WTC11 (cell line): ENCODE data around the gene S100A5. TPM values are rescaled to one million over a fixed set of nuclear protein-coding genes. Genes with fewer than 3 reads are reported as not detected.
"Not testable (repeated sequence)": the region's sequence is repeated elsewhere in the genome, so short reads cannot be mapped to it uniquely, and the experiment has no call there.

ENCODE experiments used
- ATAC-seq: fragments of 200-7000 bp; cut with Tn5 transposase; 2 replicates; pipeline ENCODE4 v1.10.0; 2021; ENCODE audit warnings: mild to moderate bottlenecking, moderate library complexity
- CTCF ChIA-PET: fragments of 300-600 bp; sonication (Branson Sonifier 250); formaldehyde crosslinking; loops from one replicate; lab custom pipeline; 2021; ENCODE audit warnings: antibody characterized with exemption; lab: Charles Lee
- POLR2A ChIA-PET: fragments of 350-600 bp; sonication (Branson Sonifier 250); formaldehyde crosslinking; loops from one replicate; lab custom pipeline; 2021; ENCODE audit warnings: antibody characterized with exemption; lab: Charles Lee
- DNase-seq: peaks from one replicate; pipeline ENCODE4 v3.0.0; 2021; ENCODE audit warnings: low spot score
- H3K27ac Mint-ChIP-seq: 2 replicates; pipeline ENCODE4 v1.8.0; 2021; ENCODE audit warnings: mixed read lengths
- H3K27me3 Mint-ChIP-seq: 2 replicates; pipeline ENCODE4 v1.8.0; 2021; ENCODE audit warnings: low read depth, mild to moderate bottlenecking, moderate library complexity, mixed read lengths
- H3K36me3 Mint-ChIP-seq: 2 replicates; pipeline ENCODE4 v1.8.0; 2021; ENCODE audit warnings: mixed read lengths
- H3K4me1 Mint-ChIP-seq: 2 replicates; pipeline ENCODE4 v1.8.0; 2022; ENCODE audit warnings: mixed read lengths
- H3K4me3 Mint-ChIP-seq: 2 replicates; pipeline ENCODE4 v1.8.0; 2021; ENCODE audit warnings: mild to moderate bottlenecking, moderate library complexity, mixed read lengths
- H3K9me3 Mint-ChIP-seq: 2 replicates; pipeline ENCODE4 v1.8.0; 2021; ENCODE audit warnings: mixed read lengths
- ATF1 ChIP-seq: sonication (generic); formaldehyde crosslinking; IDR thresholded peaks from 2 replicates; pipeline ENCODE4 v1.8.1; 2023; ENCODE audit warnings: mild to moderate bottlenecking, moderate library complexity, missing genetic modification reagents
- CREM ChIP-seq: sonication (generic); formaldehyde crosslinking; IDR thresholded peaks from 2 replicates; pipeline ENCODE4 v1.8.1; 2022; ENCODE audit warnings: mild to moderate bottlenecking, missing genetic modification reagents, moderate library complexity
- EMX1 ChIP-seq: fragments of 250-450 bp; sonication (Bioruptor Pico); IDR thresholded peaks from 2 replicates; pipeline ENCODE4 v1.8.0; 2021; ENCODE audit warnings: mild to moderate bottlenecking
- ETV6 ChIP-seq: sonication (generic); formaldehyde crosslinking; IDR thresholded peaks from 2 replicates; pipeline ENCODE4 v1.8.1; 2022; ENCODE audit warnings: mild to moderate bottlenecking, missing genetic modification reagents
- GTF2I ChIP-seq: fragments of 250-450 bp; sonication (Bioruptor Pico); conservative IDR thresholded peaks from 2 replicates; pipeline ENCODE4 v1.4.0; 2021; ENCODE audit warnings: mild to moderate bottlenecking
- KAT7 ChIP-seq: sonication (generic); formaldehyde crosslinking; IDR thresholded peaks from 2 replicates; pipeline ENCODE4 v1.8.1; 2023; ENCODE audit warnings: missing genetic modification reagents, mild to moderate bottlenecking, borderline replicate concordance
- SMAD3 ChIP-seq: sonication (generic); formaldehyde crosslinking; IDR thresholded peaks from 2 replicates; pipeline ENCODE4 v1.8.0; 2022; ENCODE audit warnings: missing genetic modification reagents, mild to moderate bottlenecking, borderline replicate concordance
- SP1 ChIP-seq: sonication (generic); formaldehyde crosslinking; conservative IDR thresholded peaks from 2 replicates; pipeline ENCODE4 v1.8.1; 2022; ENCODE audit warnings: missing genetic modification reagents
- ZNF138 ChIP-seq: sonication (generic); formaldehyde crosslinking; conservative IDR thresholded peaks from 2 replicates; pipeline ENCODE4 v1.8.1; 2022; ENCODE audit warnings: mild to moderate bottlenecking, moderate library complexity, missing genetic modification reagents
- ZNF232 ChIP-seq: sonication (generic); formaldehyde crosslinking; IDR thresholded peaks from 2 replicates; pipeline ENCODE4 v1.8.0; 2022; ENCODE audit warnings: mild to moderate bottlenecking, missing genetic modification reagents
- total RNA-seq: library from RNA; stranded (reverse); gene quantifications from 3 replicates; pipeline ENCODE4 v1.2.3, GENCODE V29; 2021
- TF ChIP-seq, protein P1 (sequence below): sonication (generic); formaldehyde crosslinking; conservative IDR thresholded peaks from 2 replicates; pipeline ENCODE4 v1.8.1; 2023; ENCODE audit warnings: mild to moderate bottlenecking, low read depth, missing genetic modification reagents, moderate library complexity
- TF ChIP-seq, protein P2 (sequence below): sonication (generic); formaldehyde crosslinking; IDR thresholded peaks from 2 replicates; pipeline ENCODE4 v1.8.1; 2022; ENCODE audit warnings: missing genetic modification reagents, borderline replicate concordance
- TF ChIP-seq, protein P3 (sequence below): sonication (generic); formaldehyde crosslinking; IDR thresholded peaks from 2 replicates; pipeline ENCODE4 v1.8.1; 2022; ENCODE audit warnings: low read depth, missing genetic modification reagents, borderline replicate concordance
- TF ChIP-seq, protein P4 (sequence below): sonication (generic); formaldehyde crosslinking; IDR thresholded peaks from 2 replicates; pipeline ENCODE4 v1.8.0; 2023; ENCODE audit warnings: mild to moderate bottlenecking, missing genetic modification reagents
- TF ChIP-seq, protein P5 (sequence below): fragments of 250-450 bp; sonication (Bioruptor Pico); IDR thresholded peaks from 2 replicates; pipeline ENCODE4 v1.9.0; 2021; ENCODE audit warnings: mild to moderate bottlenecking
- TF ChIP-seq, protein P6 (sequence below): sonication (generic); formaldehyde crosslinking; IDR thresholded peaks from 2 replicates; pipeline ENCODE4 v1.8.0; 2022; ENCODE audit warnings: missing genetic modification reagents
- TF ChIP-seq, protein P7 (sequence below): sonication (generic); formaldehyde crosslinking; IDR thresholded peaks from 2 replicates; pipeline ENCODE4 v1.8.1; 2022; ENCODE audit warnings: mild to moderate bottlenecking, moderate library complexity, missing genetic modification reagents
- TF ChIP-seq, protein P8 (sequence below): sonication (generic); formaldehyde crosslinking; IDR thresholded peaks from 2 replicates; pipeline ENCODE4 v1.8.1; 2023; ENCODE audit warnings: mild to moderate bottlenecking, missing genetic modification reagents

S100A5 gene
- total RNA-seq, 1 experiment from 2014 or later: not detected

DNA sequence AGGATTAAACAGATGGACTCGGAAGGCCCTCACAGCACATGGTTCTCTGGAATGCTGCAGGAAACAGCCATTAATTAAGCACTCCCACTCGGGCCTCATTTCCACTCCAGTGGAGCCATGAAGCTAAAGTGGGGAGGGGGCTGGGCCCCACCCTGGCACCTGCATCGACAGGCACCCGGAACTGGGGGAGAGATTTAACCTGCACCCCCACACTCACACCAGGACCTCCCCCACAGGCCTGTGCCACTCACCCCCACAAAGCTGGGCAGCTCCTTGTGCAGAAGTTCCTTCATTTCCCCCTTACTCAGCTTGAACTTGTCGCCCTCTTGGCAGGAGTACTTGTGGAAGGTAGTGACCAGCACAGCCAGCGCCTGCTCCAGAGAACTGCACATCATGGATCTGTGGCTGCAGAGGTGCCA is 22.8 kb upstream of the S100A5 start (continued):
- TF ChIP-seq, protein P1, sequence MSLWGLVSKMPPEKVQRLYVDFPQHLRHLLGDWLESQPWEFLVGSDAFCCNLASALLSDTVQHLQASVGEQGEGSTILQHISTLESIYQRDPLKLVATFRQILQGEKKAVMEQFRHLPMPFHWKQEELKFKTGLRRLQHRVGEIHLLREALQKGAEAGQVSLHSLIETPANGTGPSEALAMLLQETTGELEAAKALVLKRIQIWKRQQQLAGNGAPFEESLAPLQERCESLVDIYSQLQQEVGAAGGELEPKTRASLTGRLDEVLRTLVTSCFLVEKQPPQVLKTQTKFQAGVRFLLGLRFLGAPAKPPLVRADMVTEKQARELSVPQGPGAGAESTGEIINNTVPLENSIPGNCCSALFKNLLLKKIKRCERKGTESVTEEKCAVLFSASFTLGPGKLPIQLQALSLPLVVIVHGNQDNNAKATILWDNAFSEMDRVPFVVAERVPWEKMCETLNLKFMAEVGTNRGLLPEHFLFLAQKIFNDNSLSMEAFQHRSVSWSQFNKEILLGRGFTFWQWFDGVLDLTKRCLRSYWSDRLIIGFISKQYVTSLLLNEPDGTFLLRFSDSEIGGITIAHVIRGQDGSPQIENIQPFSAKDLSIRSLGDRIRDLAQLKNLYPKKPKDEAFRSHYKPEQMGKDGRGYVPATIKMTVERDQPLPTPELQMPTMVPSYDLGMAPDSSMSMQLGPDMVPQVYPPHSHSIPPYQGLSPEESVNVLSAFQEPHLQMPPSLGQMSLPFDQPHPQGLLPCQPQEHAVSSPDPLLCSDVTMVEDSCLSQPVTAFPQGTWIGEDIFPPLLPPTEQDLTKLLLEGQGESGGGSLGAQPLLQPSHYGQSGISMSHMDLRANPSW (CRISPR knock-in tag): no peak
- TF ChIP-seq, protein P2, sequence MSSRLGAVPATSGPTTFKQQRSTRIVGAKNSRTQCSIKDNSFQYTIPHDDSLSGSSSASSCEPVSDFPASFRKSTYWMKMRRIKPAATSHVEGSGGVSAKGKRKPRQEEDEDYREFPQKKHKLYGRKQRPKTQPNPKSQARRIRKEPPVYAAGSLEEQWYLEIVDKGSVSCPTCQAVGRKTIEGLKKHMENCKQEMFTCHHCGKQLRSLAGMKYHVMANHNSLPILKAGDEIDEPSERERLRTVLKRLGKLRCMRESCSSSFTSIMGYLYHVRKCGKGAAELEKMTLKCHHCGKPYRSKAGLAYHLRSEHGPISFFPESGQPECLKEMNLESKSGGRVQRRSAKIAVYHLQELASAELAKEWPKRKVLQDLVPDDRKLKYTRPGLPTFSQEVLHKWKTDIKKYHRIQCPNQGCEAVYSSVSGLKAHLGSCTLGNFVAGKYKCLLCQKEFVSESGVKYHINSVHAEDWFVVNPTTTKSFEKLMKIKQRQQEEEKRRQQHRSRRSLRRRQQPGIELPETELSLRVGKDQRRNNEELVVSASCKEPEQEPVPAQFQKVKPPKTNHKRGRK (CRISPR knock-in tag): no peak
- TF ChIP-seq ETV6 (CRISPR knock-in tag) (no peak), GTF2I (CRISPR knock-in tag) (no peak), EMX1 (CRISPR knock-in tag) (no peak), ZNF232 (no peak), ZNF138 (no peak), SP1 (CRISPR knock-in tag) (no peak), KAT7 (CRISPR knock-in tag) (no peak)

DNA sequence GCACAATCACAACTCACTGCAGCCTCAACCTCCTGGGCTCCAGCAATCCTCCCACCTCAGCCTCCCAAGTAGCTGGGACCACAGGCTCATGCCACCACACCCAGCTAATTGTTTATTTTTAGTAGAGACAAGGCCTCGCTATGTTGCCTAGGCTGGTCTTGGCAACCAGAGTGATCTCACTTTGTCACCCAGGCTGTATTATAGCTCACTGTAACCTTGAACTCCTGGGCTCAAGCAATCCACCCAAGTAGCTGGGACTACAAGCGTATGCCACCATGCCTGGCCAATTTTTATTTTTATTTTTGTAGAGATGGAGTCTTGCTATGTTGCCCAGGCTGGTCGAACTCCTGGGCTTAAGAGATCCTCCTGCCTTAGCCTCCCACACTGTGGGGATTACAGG is 21.3 kb upstream of the S100A5 start:
- H3K36me3 Mint-ChIP-seq, ATAC-seq, H3K9me3 Mint-ChIP-seq, DNase-seq, H3K4me3 Mint-ChIP-seq, POLR2A ChIA-PET, H3K27ac Mint-ChIP-seq, H3K27me3 Mint-ChIP-seq: not testable (repeated sequence)
- H3K4me1 Mint-ChIP-seq: peaks cover 14% of the 10 kb centered on the region
- CTCF ChIA-PET: interaction anchor here (1.0 to 3.9 kb wide), 5 partner anchors 10 to 66 kb away, joined by 4 to 28 read pairs (median 7); partner anchors contain the start of genes S100A1, S100A13 and S100A6

DNA sequence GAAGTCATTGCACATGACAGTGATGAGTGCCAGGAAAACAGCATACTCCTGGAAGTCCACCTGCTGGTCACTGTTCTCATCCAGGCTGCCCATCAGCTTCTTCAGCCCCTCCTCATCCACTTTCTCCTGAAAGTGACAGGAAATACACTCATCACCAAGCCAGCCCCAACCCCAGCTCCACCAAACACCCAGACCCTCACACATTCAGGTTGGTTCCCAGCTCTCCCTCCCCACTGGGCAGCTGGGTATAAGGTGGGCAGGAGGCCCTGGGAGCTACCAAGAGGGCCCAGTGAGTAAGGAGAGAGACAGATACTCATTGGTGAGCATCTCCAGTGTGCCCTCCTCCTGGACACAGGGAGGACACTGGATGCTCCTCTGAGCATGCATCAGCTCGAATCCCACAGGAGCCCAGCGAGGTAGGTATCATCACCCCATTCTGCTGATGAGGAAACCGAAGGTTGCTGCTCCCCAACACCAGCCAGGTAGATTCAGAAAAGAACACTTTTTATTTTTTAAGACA is 20.8 kb upstream of the S100A5 start:
- Mint-ChIP-seq H3K4me3 (no peak overlapping the region), H3K9me3 (no peaks in the 10 kb centered on the region), H3K27me3 (no peaks in the 10 kb centered on the region; the same call in 1 of the 2 replicates), H3K27ac (no peak overlapping the region), H3K36me3 (no peaks in the 10 kb centered on the region), H3K4me1 (peaks cover 9% of the 10 kb centered on the region)
- no peak for DNase-seq
- ChIA-PET CTCF (interaction anchor here (0.7 to 3.9 kb wide), 8 partner anchors 9 to 208 kb away, joined by 3 to 28 read pairs (median 6); partner anchors contain the start of genes S100A1, S100A13 and S100A6), POLR2A (no interaction called here)
- no peak for ATAC-seq
- TF ChIP-seq, protein P3, sequence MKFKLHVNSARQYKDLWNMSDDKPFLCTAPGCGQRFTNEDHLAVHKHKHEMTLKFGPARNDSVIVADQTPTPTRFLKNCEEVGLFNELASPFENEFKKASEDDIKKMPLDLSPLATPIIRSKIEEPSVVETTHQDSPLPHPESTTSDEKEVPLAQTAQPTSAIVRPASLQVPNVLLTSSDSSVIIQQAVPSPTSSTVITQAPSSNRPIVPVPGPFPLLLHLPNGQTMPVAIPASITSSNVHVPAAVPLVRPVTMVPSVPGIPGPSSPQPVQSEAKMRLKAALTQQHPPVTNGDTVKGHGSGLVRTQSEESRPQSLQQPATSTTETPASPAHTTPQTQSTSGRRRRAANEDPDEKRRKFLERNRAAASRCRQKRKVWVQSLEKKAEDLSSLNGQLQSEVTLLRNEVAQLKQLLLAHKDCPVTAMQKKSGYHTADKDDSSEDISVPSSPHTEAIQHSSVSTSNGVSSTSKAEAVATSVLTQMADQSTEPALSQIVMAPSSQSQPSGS: no peak
- TF ChIP-seq, protein P4, sequence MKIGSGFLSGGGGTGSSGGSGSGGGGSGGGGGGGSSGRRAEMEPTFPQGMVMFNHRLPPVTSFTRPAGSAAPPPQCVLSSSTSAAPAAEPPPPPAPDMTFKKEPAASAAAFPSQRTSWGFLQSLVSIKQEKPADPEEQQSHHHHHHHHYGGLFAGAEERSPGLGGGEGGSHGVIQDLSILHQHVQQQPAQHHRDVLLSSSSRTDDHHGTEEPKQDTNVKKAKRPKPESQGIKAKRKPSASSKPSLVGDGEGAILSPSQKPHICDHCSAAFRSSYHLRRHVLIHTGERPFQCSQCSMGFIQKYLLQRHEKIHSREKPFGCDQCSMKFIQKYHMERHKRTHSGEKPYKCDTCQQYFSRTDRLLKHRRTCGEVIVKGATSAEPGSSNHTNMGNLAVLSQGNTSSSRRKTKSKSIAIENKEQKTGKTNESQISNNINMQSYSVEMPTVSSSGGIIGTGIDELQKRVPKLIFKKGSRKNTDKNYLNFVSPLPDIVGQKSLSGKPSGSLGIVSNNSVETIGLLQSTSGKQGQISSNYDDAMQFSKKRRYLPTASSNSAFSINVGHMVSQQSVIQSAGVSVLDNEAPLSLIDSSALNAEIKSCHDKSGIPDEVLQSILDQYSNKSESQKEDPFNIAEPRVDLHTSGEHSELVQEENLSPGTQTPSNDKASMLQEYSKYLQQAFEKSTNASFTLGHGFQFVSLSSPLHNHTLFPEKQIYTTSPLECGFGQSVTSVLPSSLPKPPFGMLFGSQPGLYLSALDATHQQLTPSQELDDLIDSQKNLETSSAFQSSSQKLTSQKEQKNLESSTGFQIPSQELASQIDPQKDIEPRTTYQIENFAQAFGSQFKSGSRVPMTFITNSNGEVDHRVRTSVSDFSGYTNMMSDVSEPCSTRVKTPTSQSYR: no peak
- TF ChIP-seq SMAD3: no peak
- TF ChIP-seq ATF1 (CRISPR knock-in tag): no peak
- TF ChIP-seq, protein P5, sequence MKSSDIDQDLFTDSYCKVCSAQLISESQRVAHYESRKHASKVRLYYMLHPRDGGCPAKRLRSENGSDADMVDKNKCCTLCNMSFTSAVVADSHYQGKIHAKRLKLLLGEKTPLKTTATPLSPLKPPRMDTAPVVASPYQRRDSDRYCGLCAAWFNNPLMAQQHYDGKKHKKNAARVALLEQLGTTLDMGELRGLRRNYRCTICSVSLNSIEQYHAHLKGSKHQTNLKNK (CRISPR knock-in tag): no peak
- TF ChIP-seq, protein P6, sequence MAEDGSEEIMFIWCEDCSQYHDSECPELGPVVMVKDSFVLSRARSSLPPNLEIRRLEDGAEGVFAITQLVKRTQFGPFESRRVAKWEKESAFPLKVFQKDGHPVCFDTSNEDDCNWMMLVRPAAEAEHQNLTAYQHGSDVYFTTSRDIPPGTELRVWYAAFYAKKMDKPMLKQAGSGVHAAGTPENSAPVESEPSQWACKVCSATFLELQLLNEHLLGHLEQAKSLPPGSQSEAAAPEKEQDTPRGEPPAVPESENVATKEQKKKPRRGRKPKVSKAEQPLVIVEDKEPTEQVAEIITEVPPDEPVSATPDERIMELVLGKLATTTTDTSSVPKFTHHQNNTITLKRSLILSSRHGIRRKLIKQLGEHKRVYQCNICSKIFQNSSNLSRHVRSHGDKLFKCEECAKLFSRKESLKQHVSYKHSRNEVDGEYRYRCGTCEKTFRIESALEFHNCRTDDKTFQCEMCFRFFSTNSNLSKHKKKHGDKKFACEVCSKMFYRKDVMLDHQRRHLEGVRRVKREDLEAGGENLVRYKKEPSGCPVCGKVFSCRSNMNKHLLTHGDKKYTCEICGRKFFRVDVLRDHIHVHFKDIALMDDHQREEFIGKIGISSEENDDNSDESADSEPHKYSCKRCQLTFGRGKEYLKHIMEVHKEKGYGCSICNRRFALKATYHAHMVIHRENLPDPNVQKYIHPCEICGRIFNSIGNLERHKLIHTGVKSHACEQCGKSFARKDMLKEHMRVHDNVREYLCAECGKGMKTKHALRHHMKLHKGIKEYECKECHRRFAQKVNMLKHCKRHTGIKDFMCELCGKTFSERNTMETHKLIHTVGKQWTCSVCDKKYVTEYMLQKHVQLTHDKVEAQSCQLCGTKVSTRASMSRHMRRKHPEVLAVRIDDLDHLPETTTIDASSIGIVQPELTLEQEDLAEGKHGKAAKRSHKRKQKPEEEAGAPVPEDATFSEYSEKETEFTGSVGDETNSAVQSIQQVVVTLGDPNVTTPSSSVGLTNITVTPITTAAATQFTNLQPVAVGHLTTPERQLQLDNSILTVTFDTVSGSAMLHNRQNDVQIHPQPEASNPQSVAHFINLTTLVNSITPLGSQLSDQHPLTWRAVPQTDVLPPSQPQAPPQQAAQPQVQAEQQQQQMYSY (CRISPR knock-in tag): no peak
- TF ChIP-seq, protein P7, sequence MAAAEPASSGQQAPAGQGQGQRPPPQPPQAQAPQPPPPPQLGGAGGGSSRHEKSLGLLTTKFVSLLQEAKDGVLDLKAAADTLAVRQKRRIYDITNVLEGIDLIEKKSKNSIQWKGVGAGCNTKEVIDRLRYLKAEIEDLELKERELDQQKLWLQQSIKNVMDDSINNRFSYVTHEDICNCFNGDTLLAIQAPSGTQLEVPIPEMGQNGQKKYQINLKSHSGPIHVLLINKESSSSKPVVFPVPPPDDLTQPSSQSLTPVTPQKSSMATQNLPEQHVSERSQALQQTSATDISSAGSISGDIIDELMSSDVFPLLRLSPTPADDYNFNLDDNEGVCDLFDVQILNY (CRISPR knock-in tag): no peak
- no peak for TF ChIP-seq CREM
- TF ChIP-seq ZNF138: no peak
- TF ChIP-seq, protein P8, sequence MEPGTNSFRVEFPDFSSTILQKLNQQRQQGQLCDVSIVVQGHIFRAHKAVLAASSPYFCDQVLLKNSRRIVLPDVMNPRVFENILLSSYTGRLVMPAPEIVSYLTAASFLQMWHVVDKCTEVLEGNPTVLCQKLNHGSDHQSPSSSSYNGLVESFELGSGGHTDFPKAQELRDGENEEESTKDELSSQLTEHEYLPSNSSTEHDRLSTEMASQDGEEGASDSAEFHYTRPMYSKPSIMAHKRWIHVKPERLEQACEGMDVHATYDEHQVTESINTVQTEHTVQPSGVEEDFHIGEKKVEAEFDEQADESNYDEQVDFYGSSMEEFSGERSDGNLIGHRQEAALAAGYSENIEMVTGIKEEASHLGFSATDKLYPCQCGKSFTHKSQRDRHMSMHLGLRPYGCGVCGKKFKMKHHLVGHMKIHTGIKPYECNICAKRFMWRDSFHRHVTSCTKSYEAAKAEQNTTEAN (CRISPR knock-in tag): no peak
